Fibroblast of lung (primary cell): ENCODE measurements around the gene CHRM4. TPM values are rescaled to one million over a fixed set of nuclear protein-coding genes. Genes with fewer than 3 reads are reported as not detected.

ENCODE experiments used
- DNase-seq, 2 donors: peaks; one replicate each; pipeline versions ENCODE4 v3.0.0 to v3.0.0-alpha.2; 2010; ENCODE audit warnings: low read depth in 2 of 2
- H2AFZ ChIP-seq: 2 replicates; pipeline ENCODE4 v1.5.1; 2012; ENCODE audit warnings: low read length, control low read depth, inconsistent platforms
- H3K27ac ChIP-seq: 2 replicates; pipeline ENCODE4 v1.5.1; 2011; ENCODE audit warnings: low read length, control low read depth; ENCODE audit not compliant: insufficient read depth
- H3K27me3 ChIP-seq: 2 replicates; pipeline ENCODE4 v1.5.1; 2011; ENCODE audit warnings: mild to moderate bottlenecking, low read length; ENCODE audit not compliant: control insufficient read depth, insufficient read depth
- H3K36me3 ChIP-seq: 2 replicates; pipeline ENCODE4 v1.5.1; 2011; ENCODE audit warnings: low read length; ENCODE audit not compliant: control insufficient read depth, insufficient read depth
- H3K4me1 ChIP-seq: 2 replicates; pipeline ENCODE4 v1.5.1; 2011; ENCODE audit warnings: low read length; ENCODE audit not compliant: control insufficient read depth, insufficient read depth; ENCODE audit errors: extremely low read depth
- H3K4me2 ChIP-seq: 2 replicates; pipeline ENCODE4 v1.5.1; 2011; ENCODE audit warnings: low read length, control low read depth; ENCODE audit not compliant: insufficient read depth; ENCODE audit errors: extremely low read depth
- H3K4me3 ChIP-seq, 4 experiments: fragments of 200-600 bp in 1 of 4; sonication (generic) in 1 of 4; replicated peaks in 1 of 4; 2 replicates each; pipeline ENCODE4 v1.5.1; 2011 to 2016; ENCODE audit warnings: low read length in 4 of 4, low read depth in 3 of 4, mild to moderate bottlenecking in 3 of 4, control low read depth in 2 of 4, inconsistent platforms in 1 of 4, mixed read lengths in 1 of 4; ENCODE audit not compliant: insufficient read depth in 1 of 4; ENCODE audit errors: control extremely low read depth in 1 of 4
- H3K79me2 ChIP-seq: 2 replicates; pipeline ENCODE4 v1.5.1; 2012; ENCODE audit warnings: mild to moderate bottlenecking, low read length, inconsistent platforms; ENCODE audit not compliant: control insufficient read depth, insufficient read depth
- H3K9ac ChIP-seq: 2 replicates; pipeline ENCODE4 v1.5.1; 2011; ENCODE audit warnings: mild to moderate bottlenecking, low read length, control low read depth; ENCODE audit not compliant: insufficient read depth
- H3K9me3 ChIP-seq: 2 replicates; pipeline ENCODE4 v1.5.1; 2012; ENCODE audit warnings: low read depth, low read length; ENCODE audit not compliant: control insufficient read depth, insufficient read depth
- H4K20me1 ChIP-seq: 2 replicates; pipeline ENCODE4 v1.5.1; 2011; ENCODE audit warnings: low read length; ENCODE audit not compliant: control insufficient read depth, insufficient read depth; ENCODE audit errors: extremely low read depth
- EZH2 ChIP-seq: IDR thresholded peaks from 2 replicates; pipeline ENCODE4 v1.5.1; 2012; ENCODE audit warnings: low read length, control low read depth, mild to moderate bottlenecking; ENCODE audit errors: missing control alignments
- polyA plus RNA-seq, 2 donors: library from polyadenylated mRNA; depleted of rRNA in 1 of 2; stranded (reverse) in 1 of 2; unstranded in 1 of 2; fragments of >200 nt; gene quantifications; 2 replicates each; pipeline ENCODE4 v1.2.1, GENCODE V29; 2011 to 2012; ENCODE audit warnings: missing spikeins in 1 of 2
- total RNA-seq: library from RNA; depleted of rRNA; stranded (reverse); fragments of >200 nt; gene quantifications from 2 replicates; pipeline ENCODE4 v1.2.1, GENCODE V29; 2014
- TF ChIP-seq, protein P1 (sequence below), 2 donors: IDR thresholded peaks in 1 of 2; conservative IDR thresholded peaks in 1 of 2; 1 replicate in 1 of 2; 2 replicates in 1 of 2; pipeline ENCODE4 v1.5.1; 2011 to 2012; ENCODE audit warnings: low read length in 2 of 2, control low read depth in 1 of 2, inconsistent platforms in 1 of 2, low read depth in 1 of 2, mild to moderate bottlenecking in 1 of 2

CHRM4 gene
- total and polyA plus RNA-seq, 2 donors (not counting 1 experiment from before 2014, with no cell fraction given), result 0.05 TPM; not detected in 1

DNA sequence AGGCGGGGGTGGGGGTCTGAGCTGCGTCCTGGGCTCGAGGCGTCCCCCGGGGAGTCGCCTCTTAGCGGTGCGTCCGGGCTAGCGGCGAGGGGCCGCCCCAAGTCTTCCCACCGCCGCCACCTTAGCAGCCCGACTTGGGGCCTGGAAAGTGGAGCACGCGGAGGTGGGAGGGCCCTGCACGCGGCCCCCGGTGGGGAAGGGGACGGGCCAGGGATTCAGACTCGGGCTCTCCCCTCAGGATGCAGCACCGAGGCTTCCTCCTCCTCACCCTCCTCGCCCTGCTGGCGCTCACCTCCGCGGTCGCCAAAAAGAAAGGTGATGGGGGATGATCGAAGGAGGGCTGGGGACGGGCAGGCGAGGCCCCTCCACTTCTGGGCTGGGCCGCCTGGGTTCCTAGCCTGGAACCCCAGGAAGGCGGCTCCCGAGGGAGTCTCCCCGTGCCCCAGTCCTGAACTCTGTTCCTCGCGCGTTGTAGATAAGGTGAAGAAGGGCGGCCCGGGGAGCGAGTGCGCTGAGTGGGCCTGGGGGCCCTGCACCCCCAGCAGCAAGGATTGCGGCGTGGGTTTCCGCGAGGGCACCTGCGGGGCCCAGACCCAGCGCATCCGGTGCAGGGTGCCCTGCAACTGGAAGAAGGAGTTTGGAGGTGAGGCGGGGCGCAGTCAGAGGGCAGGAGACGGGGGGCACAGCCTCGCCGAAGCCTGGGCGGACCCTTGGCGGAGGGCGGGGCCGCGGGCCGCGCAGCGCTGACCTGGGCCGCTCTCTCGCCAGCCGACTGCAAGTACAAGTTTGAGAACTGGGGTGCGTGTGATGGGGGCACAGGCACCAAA lies 9.5 kb downstream of the CHRM4 start:
- Histone ChIP-seq H4K20me1 (peaks cover 1% of the 10 kb centered on the region), H3K27ac (no peak overlapping the region), H2AFZ (peak overlapping the region; percentile 26), H3K79me2 (no peaks in the 10 kb centered on the region), H3K27me3 (no peaks in the 10 kb centered on the region), H3K9ac (peak overlapping the region; percentile 42), H3K36me3 (no peaks in the 10 kb centered on the region), H3K4me3 (peak overlapping the region; percentile 53 to 59 (median 56)), H3K9me3 (no peaks in the 10 kb centered on the region), H3K4me2 (peak overlapping the region; percentile 87), H3K4me1 (peaks cover 10% of the 10 kb centered on the region)
- peak in 1 of 2 donors; percentile 42 for DNase-seq
- TF ChIP-seq, protein P1, sequence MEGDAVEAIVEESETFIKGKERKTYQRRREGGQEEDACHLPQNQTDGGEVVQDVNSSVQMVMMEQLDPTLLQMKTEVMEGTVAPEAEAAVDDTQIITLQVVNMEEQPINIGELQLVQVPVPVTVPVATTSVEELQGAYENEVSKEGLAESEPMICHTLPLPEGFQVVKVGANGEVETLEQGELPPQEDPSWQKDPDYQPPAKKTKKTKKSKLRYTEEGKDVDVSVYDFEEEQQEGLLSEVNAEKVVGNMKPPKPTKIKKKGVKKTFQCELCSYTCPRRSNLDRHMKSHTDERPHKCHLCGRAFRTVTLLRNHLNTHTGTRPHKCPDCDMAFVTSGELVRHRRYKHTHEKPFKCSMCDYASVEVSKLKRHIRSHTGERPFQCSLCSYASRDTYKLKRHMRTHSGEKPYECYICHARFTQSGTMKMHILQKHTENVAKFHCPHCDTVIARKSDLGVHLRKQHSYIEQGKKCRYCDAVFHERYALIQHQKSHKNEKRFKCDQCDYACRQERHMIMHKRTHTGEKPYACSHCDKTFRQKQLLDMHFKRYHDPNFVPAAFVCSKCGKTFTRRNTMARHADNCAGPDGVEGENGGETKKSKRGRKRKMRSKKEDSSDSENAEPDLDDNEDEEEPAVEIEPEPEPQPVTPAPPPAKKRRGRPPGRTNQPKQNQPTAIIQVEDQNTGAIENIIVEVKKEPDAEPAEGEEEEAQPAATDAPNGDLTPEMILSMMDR (conservative IDR thresholded peaks at IDR 0.05 in 1 of 2, IDR thresholded peaks at IDR 0.05 in 1 of 2; ENCODE audit: low read depth in 1 of 2, low read length in 2 of 2), result no peak
- TF ChIP-seq EZH2, result no peak

DNA sequence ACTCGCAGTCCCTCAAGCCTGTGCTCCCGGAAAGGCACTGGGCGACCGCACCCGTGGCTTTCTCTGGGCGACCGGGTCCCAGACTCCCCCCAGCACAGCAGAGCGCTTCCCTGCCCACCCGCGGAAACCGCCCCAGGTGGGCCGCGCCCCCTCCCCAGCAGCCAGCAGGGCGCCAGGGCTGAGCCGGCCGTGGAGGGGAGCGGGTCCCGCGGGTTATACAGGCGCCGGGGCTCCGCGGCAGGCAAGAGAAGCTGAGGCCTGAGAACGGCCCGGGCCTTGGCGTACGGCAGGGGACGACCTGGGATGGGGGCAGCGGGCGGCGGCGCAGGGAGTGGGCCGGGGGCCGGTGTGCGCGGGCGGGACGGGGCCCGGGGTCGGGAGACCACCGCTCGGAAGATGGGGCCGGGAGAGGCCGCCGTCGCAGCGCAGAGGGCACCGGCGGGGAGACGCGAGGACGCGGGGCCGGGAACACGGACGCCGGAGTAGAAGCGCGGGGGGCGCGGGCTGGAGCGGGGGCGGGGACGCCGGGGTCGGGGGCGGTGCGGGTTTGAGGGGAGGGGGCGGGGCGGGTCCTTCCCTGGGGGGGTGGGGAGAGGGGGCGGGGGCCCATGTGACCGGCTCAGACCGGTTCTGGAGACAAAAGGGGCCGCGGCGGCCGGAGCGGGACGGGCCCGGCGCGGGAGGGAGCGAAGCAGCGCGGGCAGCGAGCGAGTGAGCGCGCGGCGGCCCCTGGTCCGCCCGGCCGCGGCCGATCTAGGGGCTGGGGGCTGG lies 10.3 kb downstream of the CHRM4 start, which contains the start of gene MDK:
MDK (plus strand) TSS at position 622 of the 771 bp plus-strand sequence. CDS start 389 bp downstream, outside the sequence.
- Histone ChIP-seq H3K4me3 (peak within 1 kb of the TSS; percentile 53 to 59 (median 56)), H3K79me2 (no peaks in the 10 kb centered on the region), H3K36me3 (peaks cover 5% of the 10 kb centered on the region), H3K4me2 (peak within 1 kb of the TSS; percentile 87), H3K27ac (peak within 1 kb of the TSS; percentile 62), H4K20me1 (no peaks in the 10 kb centered on the region), H3K27me3 (no peaks in the 10 kb centered on the region), H3K9ac (peak within 1 kb of the TSS; percentile 57), H3K9me3 (no peaks in the 10 kb centered on the region), H3K4me1 (peaks cover 10% of the 10 kb centered on the region), H2AFZ (peak within 1 kb of the TSS; percentile 29)
- no peak for TF ChIP-seq EZH2
- TF ChIP-seq, protein P1 (conservative IDR thresholded peaks at IDR 0.05 in 1 of 2, IDR thresholded peaks at IDR 0.05 in 1 of 2; ENCODE audit: low read depth in 1 of 2, low read length in 2 of 2), result no peak
- no peak for DNase-seq
